OCI-LY7 (cell line): Measurements from ENCODE around the gene EDC3. TPM values are rescaled to one million over a fixed set of nuclear protein-coding genes. Genes with fewer than 3 reads are reported as not detected.

Experiments
- BruUV-seq: library from RNA; stranded (reverse); fragments of 400-500 nt; replicated peaks from 2 replicates; lab custom pipeline; 2021; lab: Mats Ljungman, UMichigan
- CTCF ChIA-PET: fragments of 300-600 bp; sonication (Branson Sonifier 250); formaldehyde crosslinking; loops from one replicate; lab custom pipeline; 2022; ENCODE audit warnings: antibody characterized with exemption; ENCODE audit not compliant: unreplicated experiment; lab: Charles Lee
- POLR2A ChIA-PET: fragments of 300-600 bp; sonication (Branson Sonifier 250); formaldehyde crosslinking; loops from one replicate; lab custom pipeline; 2022; ENCODE audit warnings: antibody characterized with exemption; lab: Charles Lee
- DNase-seq: peaks from one replicate; pipeline ENCODE4 v3.0.0-alpha.2; 2015; ENCODE audit warnings: low spot score
- H2AFZ ChIP-seq: fragments of 200-600 bp; sonication (generic), shearing (Covaris generic); 2 replicates; pipeline ENCODE4 v1.6.1; 2014; ENCODE audit warnings: mild to moderate bottlenecking, antibody characterized with exemption, low read length, moderate library complexity
- H3K27ac ChIP-seq: fragments of 200-600 bp; sonication (generic); 2 replicates; pipeline ENCODE4 v1.5.1; 2014; ENCODE audit warnings: mixed run types, low read depth, mild to moderate bottlenecking, moderate library complexity, low read length, inconsistent platforms; ENCODE audit not compliant: poor library complexity, severe bottlenecking
- H3K36me3 ChIP-seq: fragments of 200-600 bp; sonication (generic); 2 replicates; pipeline ENCODE4 v1.6.1; 2014; ENCODE audit warnings: mild to moderate bottlenecking, antibody characterized with exemption, low read length, moderate library complexity, mixed read lengths; ENCODE audit not compliant: insufficient read depth
- H3K4me1 ChIP-seq: fragments of 200-600 bp; sonication (generic); 2 replicates; pipeline ENCODE4 v1.5.1; 2014; ENCODE audit warnings: mild to moderate bottlenecking, low read length; ENCODE audit not compliant: insufficient read depth, poor library complexity, severe bottlenecking
- H3K4me2 ChIP-seq: fragments of 200-600 bp; sonication (generic); 2 replicates; pipeline ENCODE4 v1.6.1; 2014; ENCODE audit warnings: mild to moderate bottlenecking, low read length
- H3K4me3 ChIP-seq: fragments of 200-600 bp; sonication (generic); 2 replicates; pipeline ENCODE4 v1.5.1; 2014; ENCODE audit warnings: mild to moderate bottlenecking, low read depth, low read length; ENCODE audit not compliant: poor library complexity, severe bottlenecking
- H3K79me2 ChIP-seq: fragments of 200-600 bp; sonication (generic); 2 replicates; pipeline ENCODE4 v1.6.1; 2016; ENCODE audit warnings: low read depth, mild to moderate bottlenecking, low read length, moderate library complexity, mixed read lengths; ENCODE audit not compliant: insufficient read depth
- H3K9me2 ChIP-seq: fragments of 200-600 bp; sonication (generic); 2 replicates; pipeline ENCODE4 v1.6.1; 2016; ENCODE audit warnings: mild to moderate bottlenecking, low read length, mixed read lengths; ENCODE audit not compliant: insufficient read depth
- H3K9me3 ChIP-seq: fragments of 200-600 bp; sonication (generic); 2 replicates; pipeline ENCODE4 v1.6.1; 2014; ENCODE audit warnings: mild to moderate bottlenecking, mixed run types, low read length, mixed read lengths
- H4K20me1 ChIP-seq: fragments of 200-600 bp; sonication (generic); 2 replicates; pipeline ENCODE4 v1.6.1; 2014; ENCODE audit warnings: mild to moderate bottlenecking, antibody characterized with exemption, low read length, moderate library complexity, mixed read lengths; ENCODE audit not compliant: insufficient read depth
- CTCF ChIP-seq: fragments of 200-600 bp; sonication (generic); conservative IDR thresholded peaks from 2 replicates; pipeline ENCODE4 v1.5.1; 2014; ENCODE audit warnings: mild to moderate bottlenecking, antibody characterized with exemption, low read length, moderate library complexity, mixed read lengths
- EZH2phosphoT487 ChIP-seq: fragments of 200-600 bp; sonication (generic); IDR thresholded peaks from 2 replicates; pipeline ENCODE4 v1.6.1; 2018; ENCODE audit warnings: low read depth, borderline replicate concordance, mild to moderate bottlenecking, mixed run types, antibody characterized with exemption, low read length, moderate library complexity, mixed read lengths
- intact Hi-C: fragments of 100-400 bp; cut with micrococcal nuclease; formaldehyde crosslinking; loops from one replicate; pipeline ENCODE4 v1.10.0; 2022; ENCODE audit not compliant: unreplicated experiment
- total RNA-seq, 2 experiments: library from RNA; depleted of rRNA in 1 of 2; stranded (reverse); fragments of >200 nt in 1 of 2; shearing (Covaris generic) in 1 of 2; gene quantifications; 2 replicates each; pipeline ENCODE4 v1.2.3, GENCODE V29; 2014 to 2022

Gene EDC3
- total RNA-seq, 2 experiments from 2014 or later = 13.4 to 51.4 TPM

- CTCF ChIA-PET = interaction anchor here (0.9 to 1.6 kb wide), 2 partner anchors 15 to 76 kb away, joined by 3 to 7 read pairs; no protein-coding TSS in a partner anchor
- peak; percentile 56 for DNase-seq
- TF ChIP-seq CTCF (no peak), EZH2phosphoT487 (no peak)
- Histone ChIP-seq H3K4me3 (peak overlapping the region; percentile 96), H4K20me1 (peaks cover 19% of the 10 kb centered on the region), H3K9me2 (no peaks in the 10 kb centered on the region), H3K9me3 (no peaks in the 10 kb centered on the region), H2AFZ (no peak overlapping the region), H3K36me3 (peaks cover 45% of the 10 kb centered on the region), H3K4me2 (peak overlapping the region; percentile 95), H3K79me2 (peaks cover 32% of the 10 kb centered on the region), H3K27ac (peak overlapping the region; percentile 81), H3K4me1 (peaks cover 17% of the 10 kb centered on the region)
- no TSS peak for BruUV-seq
- POLR2A ChIA-PET = interaction anchor here (0.9 to 2.4 kb wide), 3 partner anchors 11 to 30 kb away, joined by 3 to 6 read pairs (median 6); no protein-coding TSS in a partner anchor
- intact Hi-C loops = no loop called here
Measured at GRCh38 chr15:74616366-74616939, 79.4 kb downstream of the EDC3 start.

- CTCF ChIA-PET = interaction anchor here (0.9 to 1.2 kb wide), 2 partner anchors 75 to 171 kb away, joined by 3 read pairs; no protein-coding TSS in a partner anchor
- H3K79me2 ChIP-seq = peaks cover 32% of the 10 kb centered on the region
- DNase-seq = peak; percentile 97
- peak within 1 kb of the TSS; percentile 96 for H3K4me3 ChIP-seq
- POLR2A ChIA-PET = interaction anchor here (0.6 to 2.5 kb wide), 4 partner anchors 18 to 361 kb away, joined by 3 to 10 read pairs (median 6); partner anchors contain the start of gene ARID3B
- TF ChIP-seq EZH2phosphoT487 (no peak), CTCF (no peak)
- no peaks in the 10 kb centered on the region for H3K9me3 ChIP-seq
- H3K9me2 ChIP-seq = no peaks in the 10 kb centered on the region
- H4K20me1 ChIP-seq = peaks cover 19% of the 10 kb centered on the region
- peaks cover 38% of the 10 kb centered on the region for H3K36me3 ChIP-seq
- H3K27ac ChIP-seq = peak within 1 kb of the TSS; percentile 81
- BruUV-seq = no TSS peak
- H3K4me1 ChIP-seq = peaks cover 17% of the 10 kb centered on the region
- peak within 1 kb of the TSS; percentile 90 for H2AFZ ChIP-seq
- intact Hi-C loops = loop anchor here (2.0 kb wide), 2 partner anchors 75 to 155 kb away; partner anchors contain the start of genes ARID3B and UBL7
- H3K4me2 ChIP-seq = peak within 1 kb of the TSS; percentile 95
Measured at GRCh38 chr15:74615508-74616365, 80.1 kb downstream of the EDC3 start, which contains the start of gene CLK3. TSS of gene CLK3 (plus strand) at chr15:74615836. CDS start at chr15:74619197, 3,361 bp downstream.
